Measurements from ENCODE around the gene ZNF865. TPM values are rescaled to one million over a fixed set of nuclear protein-coding genes. Genes with fewer than 3 reads are reported as not detected.

Gene ZNF865
- total and polyA plus RNA-seq, 10 of the 15 experiments (the other 5 are each of a cell fraction or from before 2014, with no cell fraction given) = 0.02 to 18.3 (median 0.90) TPM

- peak; percentile 25; the same call in 1 of the 2 replicates for TF ChIP-seq POLR2AphosphoS5 (IDR thresholded peaks at IDR 0.05; ENCODE audit: low read length)
- no peak for TF ChIP-seq SMC3 (IDR thresholded peaks at IDR 0.05; ENCODE audit: borderline replicate concordance, low read length)
- 0 out of 2 replicates have a peak, but pooled peaks have one; percentile 25 for TF ChIP-seq TCF3 (IDR thresholded peaks at IDR 0.05; ENCODE audit: borderline replicate concordance, insufficient read depth, low read depth, low read length)
- no peak for TF ChIP-seq IRF3 (IDR thresholded peaks at IDR 0.05)
- no peak; the same call in 1 of the 2 replicates for TF ChIP-seq CREM (IDR thresholded peaks at IDR 0.05; ENCODE audit: low read depth)
- TF ChIP-seq RCOR1 (conservative IDR thresholded peaks at IDR 0.05; ENCODE audit: low read depth, low read length) = no peak
- no peak for TF ChIP-seq BACH1 (IDR thresholded peaks at IDR 0.05; ENCODE audit: borderline replicate concordance)
- no peak for TF ChIP-seq HDAC2 (IDR thresholded peaks at IDR 0.05)
- no peak for TF ChIP-seq HDGF (IDR thresholded peaks at IDR 0.05)
- TF ChIP-seq CBX5 (IDR thresholded peaks at IDR 0.05; ENCODE audit: low read depth) = 0 out of 2 replicates have a peak, but pooled peaks have one; percentile 40
- 0 out of 2 replicates have a peak, but pooled peaks have one; percentile 47 for TF ChIP-seq TBL1XR1 (IDR thresholded peaks at IDR 0.05; ENCODE audit: low read depth, low read length)
- TF ChIP-seq RAD51 (IDR thresholded peaks at IDR 0.05) = no peak
- TF ChIP-seq ELK1 (IDR thresholded peaks at IDR 0.05; ENCODE audit: low read depth, low read length) = peak; percentile 69; the same call in 1 of the 2 replicates
- 0 out of 2 replicates have a peak, but pooled peaks have one; percentile 24 for TF ChIP-seq ATF7 (IDR thresholded peaks at IDR 0.05; ENCODE audit: low read depth)
- no peak for TF ChIP-seq NFYA (IDR thresholded peaks at IDR 0.05; ENCODE audit: borderline replicate concordance, low read depth, low read length)
- no peak for TF ChIP-seq MYC (IDR thresholded peaks at IDR 0.05; ENCODE audit: insufficient read depth, insufficient read length, insufficient replicate concordance, low read length, severe bottlenecking)
- 0 out of 2 replicates have a peak, but pooled peaks have one; percentile 30 for TF ChIP-seq POLR2AphosphoS2 (IDR thresholded peaks at IDR 0.05; ENCODE audit: low read depth, low read length)
- no peak for TF ChIP-seq JUNB (IDR thresholded peaks at IDR 0.05)
- no peak for TF ChIP-seq SMAD5 (IDR thresholded peaks at IDR 0.05; ENCODE audit: low read depth)
- TF ChIP-seq CTCF (IDR thresholded peaks at IDR 0.05 in 2 of 3, conservative IDR thresholded peaks at IDR 0.05 in 1 of 3; ENCODE audit: control insufficient read depth in 2 of 3, extremely low read depth in 1 of 3, insufficient read depth in 1 of 3, low read depth in 3 of 3, low read length in 3 of 3) = no peak
- TF ChIP-seq PML (IDR thresholded peaks at IDR 0.05; ENCODE audit: low read length) = peak; percentile 56; the same call in 1 of the 2 replicates
- TF ChIP-seq PRDM15 (CRISPR knock-in tag; IDR thresholded peaks at IDR 0.05) = no peak
Observed at GRCh38 chr19:55580628-55581144, 24.8 kb upstream of the ZNF865 start, which contains the start of gene ZNF579 (continued).
